ENCODE results near the gene HLTF.

GRCh38 chr3:149090907-149091306 lies 4.6 kb upstream of the HLTF start:
- TF ChIP-seq POLR2AphosphoS5 (IDR thresholded peaks at IDR 0.05; ENCODE audit: low read depth, low read length) (no peak), POLR2A (IDR thresholded peaks at IDR 0.05; ENCODE audit: low read depth, low read length) (no peak), TAF1 (IDR thresholded peaks at IDR 0.05; ENCODE audit: borderline replicate concordance, low read depth, low read length) (no peak)

All from GM12892 (cell line).